HCT116 (cell line): Measurements from ENCODE around the gene DLK1. TPM values are rescaled to one million over a fixed set of nuclear protein-coding genes. Genes with fewer than 3 reads are reported as not detected.

Experiments
- ATAC-seq: fragments of 200-7000 bp; cut with Tn5 transposase; 2 replicates; pipeline ENCODE4 v1.9.1; 2020; ENCODE audit warnings: mild to moderate bottlenecking, moderate library complexity
- BruUV-seq: library from RNA; stranded (reverse); fragments of 400-500 nt; replicated peaks from 2 replicates; lab custom pipeline; 2021; lab: Mats Ljungman, UMichigan
- CTCF ChIA-PET: fragments of 300-600 bp; sonication (Branson Sonifier 250); formaldehyde crosslinking; loops from one replicate; lab custom pipeline; 2021; ENCODE audit warnings: antibody characterized with exemption; lab: Charles Lee
- POLR2A ChIA-PET: fragments of 300-600, 350-600 bp; sonication (Branson Sonifier 250); formaldehyde crosslinking; loops from one replicate; lab custom pipeline; 2021; ENCODE audit warnings: antibody characterized with exemption; lab: Charles Lee
- RAD21 ChIA-PET, 2 experiments: fragments of 300-600 bp; sonication (Branson Sonifier 250); formaldehyde crosslinking; loops; one replicate each; lab custom pipeline; 2023; ENCODE audit warnings: low total read pairs in 2 of 2; ENCODE audit not compliant: uncharacterized antibody in 2 of 2, unreplicated experiment in 2 of 2, low non-redundant PET in 1 of 2; lab: Charles Lee
- DNase-seq: peaks from one replicate; pipeline ENCODE4 v3.0.0-alpha.2; 2010; ENCODE audit warnings: low read depth, low spot score
- H2AFZ ChIP-seq: fragments of 200-600 bp; shearing (Covaris generic), sonication (generic); 2 replicates; pipeline ENCODE4 v1.6.1; 2017; ENCODE audit warnings: low read depth, mixed run types, mixed read lengths, antibody characterized with exemption, low read length; ENCODE audit not compliant: poor library complexity, severe bottlenecking
- H3K27ac ChIP-seq: 2 replicates; pipeline ENCODE4 v1.5.1; 2012; ENCODE audit warnings: low read depth, low read length
- H3K27me3 ChIP-seq: fragments of 200-600 bp; sonication (generic); 2 replicates; pipeline ENCODE4 v1.6.1; 2016; ENCODE audit warnings: mixed run types, low read length, mixed read lengths; ENCODE audit not compliant: insufficient read depth
- H3K36me3 ChIP-seq, 2 experiments: fragments of 200-500 bp in 1 of 2; fragments of 200-600 bp in 1 of 2; sonication (Bioruptor generic) in 1 of 2; sonication (generic) in 1 of 2; 2 replicates each; pipeline versions ENCODE4 v1.5.1 to v1.6.1; 2014 to 2016; ENCODE audit warnings: low read length in 2 of 2, inconsistent platforms in 1 of 2, mixed read lengths in 1 of 2, mixed run types in 1 of 2; ENCODE audit not compliant: insufficient read depth in 2 of 2, control insufficient read depth in 1 of 2
- H3K4me1 ChIP-seq, 2 experiments: fragments of 200-600 bp in 1 of 2; sonication (generic) in 1 of 2; 2 replicates each; pipeline versions ENCODE4 v1.5.1 to v1.6.1; 2012 to 2017; ENCODE audit warnings: low read length in 2 of 2, inconsistent platforms in 1 of 2, mild to moderate bottlenecking in 1 of 2, mixed read lengths in 1 of 2, mixed run types in 1 of 2, moderate library complexity in 1 of 2; ENCODE audit not compliant: insufficient read depth in 2 of 2, control insufficient read depth in 1 of 2
- H3K4me2 ChIP-seq: fragments of 200-600 bp; sonication (generic); 2 replicates; pipeline ENCODE4 v1.6.1; 2017; ENCODE audit warnings: mixed run types, low read length, mixed read lengths
- H3K4me3 ChIP-seq, 2 experiments: fragments of 200-600 bp in 1 of 2; sonication (generic) in 1 of 2; replicated peaks in 1 of 2; 2 replicates each; pipeline ENCODE4 v1.5.1; 2011 to 2016; ENCODE audit warnings: low read length in 2 of 2, control low read depth in 1 of 2, low read depth in 1 of 2, mild to moderate bottlenecking in 1 of 2, mixed read lengths in 1 of 2, mixed run types in 1 of 2
- H3K79me2 ChIP-seq: fragments of 200-600 bp; sonication (generic); 2 replicates; pipeline ENCODE4 v1.6.1; 2017; ENCODE audit warnings: mild to moderate bottlenecking, mixed run types, low read length, moderate library complexity, mixed read lengths; ENCODE audit not compliant: insufficient read depth
- H3K9ac ChIP-seq: fragments of 200-600 bp; sonication (generic); 2 replicates; pipeline ENCODE4 v1.6.1; 2016; ENCODE audit warnings: low read length, mixed read lengths
- H3K9me2 ChIP-seq: fragments of 200-600 bp; sonication (generic), shearing (Covaris generic); 2 replicates; pipeline ENCODE4 v1.6.1; 2017; ENCODE audit warnings: mixed run types, mild to moderate bottlenecking, moderate library complexity; ENCODE audit not compliant: insufficient read depth
- H3K9me3 ChIP-seq, 2 experiments: fragments of 200-500 bp in 1 of 2; fragments of 200-600 bp in 1 of 2; sonication (Bioruptor generic) in 1 of 2; sonication (generic) in 1 of 2; 2 replicates each; pipeline ENCODE4 v1.6.1; 2014 to 2017; ENCODE audit warnings: low read length in 2 of 2, mixed read lengths in 2 of 2, inconsistent platforms in 1 of 2, low read depth in 1 of 2, mild to moderate bottlenecking in 1 of 2, mixed run types in 1 of 2, moderate library complexity in 1 of 2; ENCODE audit not compliant: control insufficient read depth in 1 of 2, insufficient read depth in 1 of 2
- H4K20me1 ChIP-seq: fragments of 200-600 bp; sonication (generic), shearing (Covaris generic); 2 replicates; pipeline ENCODE4 v1.6.1; 2017; ENCODE audit warnings: mixed run types, mild to moderate bottlenecking, moderate library complexity; ENCODE audit not compliant: insufficient read depth
- CBX3 ChIP-seq: IDR thresholded peaks from 2 replicates; pipeline ENCODE4 v1.6.1; 2012; ENCODE audit warnings: low read depth
- CEBPB ChIP-seq: IDR thresholded peaks from 2 replicates; pipeline ENCODE4 v1.6.1; 2012; ENCODE audit warnings: low read depth
- ELF1 ChIP-seq: IDR thresholded peaks from 2 replicates; pipeline ENCODE4 v1.6.1; 2012; ENCODE audit warnings: low read depth, borderline replicate concordance
- EZH2 ChIP-seq: fragments of 200-600 bp; sonication (generic); IDR thresholded peaks from 2 replicates; pipeline ENCODE4 v1.6.1; 2017; ENCODE audit warnings: antibody characterized with exemption, mixed run types
- JUND ChIP-seq: IDR thresholded peaks from 2 replicates; pipeline ENCODE4 v1.6.1; 2012
- RAD21 ChIP-seq: IDR thresholded peaks from 2 replicates; pipeline ENCODE4 v1.6.1; 2012; ENCODE audit warnings: low read depth, mild to moderate bottlenecking
- SRF ChIP-seq: IDR thresholded peaks from 2 replicates; pipeline ENCODE4 v1.6.1; 2012; ENCODE audit warnings: low read depth
- TCF7L2 ChIP-seq: IDR thresholded peaks from 2 replicates; pipeline ENCODE4 v1.7.0; 2011; ENCODE audit warnings: borderline replicate concordance, inconsistent platforms; ENCODE audit not compliant: insufficient read depth, insufficient read length; ENCODE audit errors: extremely low read depth
- ZFX ChIP-seq: fragments of 450-650 bp; IDR thresholded peaks from 2 replicates; pipeline ENCODE4 v1.6.1; 2017
- intact Hi-C: fragments of 100-400 bp; cut with micrococcal nuclease; formaldehyde crosslinking; loops from 2 replicates; pipeline ENCODE4 v1.10.0; 2022
- total RNA-seq: library from RNA; stranded (reverse); gene quantifications from one replicate; pipeline ENCODE4 v1.2.1, GENCODE V29; 2021; ENCODE audit not compliant: unreplicated experiment
- TF ChIP-seq, protein P1 (sequence below), 3 experiments: fragments of 200-600 bp in 1 of 3; sonication (generic) in 1 of 3; IDR thresholded peaks in 2 of 3; conservative IDR thresholded peaks in 1 of 3; 2 replicates each; pipeline ENCODE4 v1.5.1; 2012 to 2017; ENCODE audit warnings: low read depth in 2 of 3, low read length in 2 of 3, antibody characterized with exemption in 1 of 3, borderline replicate concordance in 1 of 3, control low read depth in 1 of 3, mild to moderate bottlenecking in 1 of 3, mixed read lengths in 1 of 3, mixed run types in 1 of 3, moderate library complexity in 1 of 3; ENCODE audit not compliant: insufficient read depth in 1 of 3
- TF ChIP-seq, protein P2 (sequence below): IDR thresholded peaks from 2 replicates; pipeline ENCODE4 v1.6.1; 2012

The DLK1 gene
- total RNA-seq, 1 experiment from 2014 or later: 1.5 TPM

DNA sequence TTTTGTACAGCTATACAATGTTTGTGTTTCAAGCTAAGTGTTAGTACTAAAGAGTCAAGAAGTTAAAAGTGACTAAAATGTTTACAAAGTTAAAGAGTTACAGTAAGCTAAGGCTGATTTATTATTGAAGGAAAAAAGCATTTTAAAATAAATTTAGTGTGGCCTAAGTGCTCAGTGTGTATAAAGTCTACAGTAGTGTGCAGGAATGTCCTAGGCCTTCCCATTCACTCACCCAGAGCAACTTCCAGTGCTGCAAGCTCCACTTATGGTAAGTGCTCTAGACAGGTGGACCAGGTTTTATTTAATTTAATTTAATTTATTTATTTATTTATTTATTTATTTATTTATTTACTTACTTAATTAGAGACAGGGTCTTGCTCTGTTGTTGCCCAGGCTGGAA, 19.6 kb downstream of the DLK1 start:
- ChIA-PET POLR2A (no interaction called here), CTCF (no interaction called here), RAD21 (no interaction called here)
- H3K27me3 ChIP-seq: no peaks in the 10 kb centered on the region
- no peak for DNase-seq
- no peaks in the 10 kb centered on the region for H4K20me1 ChIP-seq
- TF ChIP-seq ZFX (no peak), CBX3 (no peak), CEBPB (no peak), ELF1 (no peak), JUND (no peak), RAD21 (no peak), TCF7L2 (no peak), SRF (no peak), EZH2 (no peak)
- TF ChIP-seq, protein P1, sequence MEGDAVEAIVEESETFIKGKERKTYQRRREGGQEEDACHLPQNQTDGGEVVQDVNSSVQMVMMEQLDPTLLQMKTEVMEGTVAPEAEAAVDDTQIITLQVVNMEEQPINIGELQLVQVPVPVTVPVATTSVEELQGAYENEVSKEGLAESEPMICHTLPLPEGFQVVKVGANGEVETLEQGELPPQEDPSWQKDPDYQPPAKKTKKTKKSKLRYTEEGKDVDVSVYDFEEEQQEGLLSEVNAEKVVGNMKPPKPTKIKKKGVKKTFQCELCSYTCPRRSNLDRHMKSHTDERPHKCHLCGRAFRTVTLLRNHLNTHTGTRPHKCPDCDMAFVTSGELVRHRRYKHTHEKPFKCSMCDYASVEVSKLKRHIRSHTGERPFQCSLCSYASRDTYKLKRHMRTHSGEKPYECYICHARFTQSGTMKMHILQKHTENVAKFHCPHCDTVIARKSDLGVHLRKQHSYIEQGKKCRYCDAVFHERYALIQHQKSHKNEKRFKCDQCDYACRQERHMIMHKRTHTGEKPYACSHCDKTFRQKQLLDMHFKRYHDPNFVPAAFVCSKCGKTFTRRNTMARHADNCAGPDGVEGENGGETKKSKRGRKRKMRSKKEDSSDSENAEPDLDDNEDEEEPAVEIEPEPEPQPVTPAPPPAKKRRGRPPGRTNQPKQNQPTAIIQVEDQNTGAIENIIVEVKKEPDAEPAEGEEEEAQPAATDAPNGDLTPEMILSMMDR (IDR thresholded peaks at IDR 0.05 in 2 of 3, conservative IDR thresholded peaks at IDR 0.05 in 1 of 3; ENCODE audit: borderline replicate concordance in 1 of 3, insufficient read depth in 1 of 3, low read depth in 2 of 3, low read length in 2 of 3): no peak
- TF ChIP-seq, protein P2, sequence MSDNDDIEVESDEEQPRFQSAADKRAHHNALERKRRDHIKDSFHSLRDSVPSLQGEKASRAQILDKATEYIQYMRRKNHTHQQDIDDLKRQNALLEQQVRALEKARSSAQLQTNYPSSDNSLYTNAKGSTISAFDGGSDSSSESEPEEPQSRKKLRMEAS: no peak
- no peak overlapping the region for H3K9ac ChIP-seq
- intact Hi-C loops: no loop called here
- no peaks in the 10 kb centered on the region for H3K79me2 ChIP-seq
- H3K36me3 ChIP-seq: no peaks in the 10 kb centered on the region
- H3K9me2 ChIP-seq: no peaks in the 10 kb centered on the region
- no peak overlapping the region for H3K4me2 ChIP-seq
- no peaks in the 10 kb centered on the region for H3K9me3 ChIP-seq
- ATAC-seq: no peak
- no peak overlapping the region for H3K27ac ChIP-seq
- peaks cover 5 to 9% of the 10 kb centered on the region in 2 experiments; a peak in 3 of 4 replicates for H3K4me1 ChIP-seq
- BruUV-seq: no TSS peak
- H3K4me3 ChIP-seq: no peak overlapping the region
- no peak overlapping the region for H2AFZ ChIP-seq
